Medulla oblongata (tissue), 1 donor: ENCODE results near the gene TPST2.

Source experiments
- DNase-seq: peaks from one replicate; pipeline ENCODE4 v3.0.0-alpha.2; 2015; ENCODE audit errors: extremely low spot score

The TPST2 gene

DNA sequence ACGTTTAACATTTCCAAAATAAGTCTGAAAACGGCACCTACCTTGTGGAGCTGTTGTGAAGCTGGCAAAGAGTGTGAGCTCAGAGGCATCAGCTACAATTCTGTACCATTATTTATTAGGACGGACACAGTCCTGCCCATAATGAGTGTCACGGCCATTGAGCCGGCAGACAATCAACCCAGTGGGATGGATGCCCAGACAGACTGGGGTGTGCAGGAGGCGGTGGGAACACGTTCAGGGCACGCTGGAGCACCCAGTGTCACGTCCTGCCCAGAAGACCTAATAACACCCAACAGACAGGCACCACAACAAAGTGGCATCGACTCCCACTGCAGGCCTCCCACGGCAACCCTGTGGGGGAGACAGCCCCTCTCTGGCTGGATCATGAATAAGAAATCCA lies 34.5 kb downstream of the TPST2 start:
- DNase-seq: no peak

DNA sequence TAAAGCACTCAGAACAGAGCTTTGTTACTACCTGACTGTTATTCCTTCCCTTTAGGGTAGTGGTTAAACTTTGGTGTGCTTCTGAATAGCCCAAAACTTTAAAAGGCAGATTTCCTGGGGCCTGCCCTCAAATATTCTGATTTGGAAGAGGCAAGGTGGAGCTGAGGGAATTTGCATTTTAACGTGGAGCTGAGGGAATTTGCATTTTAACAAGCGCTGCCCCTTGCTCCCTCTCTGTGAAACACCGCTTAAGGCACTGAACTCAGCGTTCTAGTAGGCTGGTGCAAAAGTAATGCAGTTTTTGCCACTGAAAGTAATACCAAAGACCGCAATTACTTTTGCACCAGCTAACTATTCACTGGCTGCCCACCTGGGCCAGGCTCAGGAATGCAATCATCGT lies 35.0 kb downstream of the TPST2 start:
- DNase-seq: no peak

DNA sequence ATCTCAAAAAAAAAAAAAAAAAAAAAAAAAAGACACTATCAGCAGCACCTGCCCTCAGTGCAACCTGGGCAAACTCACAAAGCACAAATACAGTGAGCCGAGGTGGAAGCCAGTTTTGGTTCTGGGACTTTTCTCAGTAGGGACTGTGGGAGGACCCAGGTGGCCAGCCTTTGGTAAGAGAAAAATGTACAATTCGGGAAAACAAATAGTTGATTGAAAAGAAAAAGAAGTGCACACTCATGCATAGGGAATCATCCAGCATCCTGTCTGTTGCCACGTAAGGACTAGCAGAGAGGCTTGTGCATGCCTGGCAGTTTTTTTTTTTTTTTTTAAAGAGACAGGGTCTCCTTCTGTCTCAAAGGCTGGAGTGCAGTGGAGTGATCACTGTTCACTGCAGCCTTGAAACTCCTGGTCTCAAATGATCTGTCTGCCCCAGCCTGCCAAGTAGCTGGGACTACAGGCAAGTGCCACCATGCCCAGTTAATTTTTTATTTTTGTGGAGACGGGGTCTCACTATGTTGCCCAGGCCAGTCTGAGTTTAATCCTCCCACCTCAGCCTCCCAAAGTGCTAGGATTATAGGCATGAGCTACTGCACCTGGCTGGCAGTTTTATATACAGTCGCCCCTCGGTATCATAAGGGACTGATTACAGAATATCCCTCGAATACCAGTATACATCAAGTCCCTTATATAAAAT lies 36.7 kb downstream of the TPST2 start:
- no peak for DNase-seq

GRCh38 chr22:26552466-26552865 lies 37.5 kb downstream of the TPST2 start:
- DNase-seq: no peak

- no peak for DNase-seq
These were observed 38.4 kb downstream of the TPST2 start for GRCh38 chr22:26551568-26551967.

GRCh38 chr22:26550498-26551033 lies 39.4 kb downstream of the TPST2 start:
- DNase-seq: peak; percentile 69

GRCh38 chr22:26549902-26550497 lies 39.9 kb downstream of the TPST2 start:
- DNase-seq: no peak

DNA sequence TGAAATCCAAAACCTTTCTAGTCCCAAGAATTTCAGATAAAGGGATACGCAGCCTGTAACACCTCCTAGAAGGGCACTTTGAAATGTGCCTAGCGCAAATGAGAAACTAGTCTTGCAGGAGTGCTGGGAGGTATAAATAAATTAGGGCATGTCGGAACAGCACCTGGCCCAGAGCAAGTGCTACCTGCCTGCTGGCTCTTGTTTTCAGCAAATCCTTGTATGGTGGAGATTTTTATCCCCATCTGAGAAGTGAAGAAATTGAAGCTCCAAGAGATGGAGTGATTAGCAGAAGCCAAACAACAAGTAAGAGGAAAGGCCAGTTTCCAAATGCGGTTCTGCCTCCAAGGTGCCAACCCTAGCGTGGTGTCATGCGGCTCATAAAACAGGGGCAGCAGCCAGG lies 40.9 kb downstream of the TPST2 start:
- no peak for DNase-seq

DNA sequence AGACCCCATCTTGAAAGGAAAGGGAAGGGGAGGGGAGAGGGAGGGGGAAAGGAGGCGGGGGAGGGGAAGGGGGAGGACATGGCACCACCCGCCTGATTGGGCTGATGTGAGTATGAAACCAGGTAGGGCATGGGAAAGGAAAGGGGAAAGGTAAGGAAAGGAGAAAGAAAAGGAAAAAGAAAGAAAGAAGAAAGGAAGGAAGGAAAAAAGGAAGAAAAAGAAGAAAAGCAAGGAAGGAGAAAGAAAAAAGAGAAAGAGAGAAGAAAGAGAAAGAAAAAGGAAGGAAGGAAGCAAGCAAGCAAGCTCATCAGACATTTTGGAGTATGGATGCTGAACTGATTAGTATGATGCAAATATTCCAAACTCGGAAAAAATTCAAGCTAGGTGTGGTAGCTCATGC lies 41.6 kb downstream of the TPST2 start:
- DNase-seq: no peak

DNA sequence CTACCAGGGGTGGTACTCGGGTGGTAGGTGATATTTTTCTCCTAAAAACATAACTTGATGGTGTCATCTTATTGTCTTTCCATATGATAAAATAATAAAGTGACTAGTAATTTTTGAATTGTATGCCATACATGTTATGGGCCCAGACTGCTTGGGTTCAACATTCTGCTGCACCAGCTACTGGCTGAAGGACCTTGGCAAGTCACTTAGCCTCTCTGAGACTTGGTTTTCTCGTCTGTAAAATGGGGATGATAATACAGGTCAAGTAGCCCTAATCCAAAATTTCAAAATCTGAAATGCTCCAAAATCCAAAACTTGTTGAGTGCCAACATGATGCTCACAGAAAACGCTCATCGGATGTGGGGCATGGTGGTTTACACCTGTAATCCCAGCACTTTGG lies 42.1 kb downstream of the TPST2 start:
- DNase-seq: no peak

DNA sequence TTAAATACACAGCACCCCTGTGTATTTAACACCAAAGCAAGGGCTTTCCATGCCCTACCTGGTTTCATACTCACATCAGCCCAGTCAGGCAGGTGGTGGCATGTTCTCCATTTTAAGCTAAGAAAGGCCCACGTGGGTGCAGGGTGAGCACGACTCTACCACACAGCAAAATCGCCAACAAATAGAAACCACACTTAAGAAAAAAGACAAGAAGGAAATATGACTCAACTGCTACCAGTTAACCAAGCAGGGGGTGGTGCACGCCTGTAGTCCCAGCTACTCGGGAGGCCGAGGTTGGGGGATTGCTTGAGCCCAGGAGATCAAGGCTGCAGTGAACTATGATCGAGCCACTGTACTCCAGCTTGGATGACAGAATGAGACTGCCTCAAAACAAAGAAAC lies 42.5 kb downstream of the TPST2 start:
- no peak for DNase-seq

DNA sequence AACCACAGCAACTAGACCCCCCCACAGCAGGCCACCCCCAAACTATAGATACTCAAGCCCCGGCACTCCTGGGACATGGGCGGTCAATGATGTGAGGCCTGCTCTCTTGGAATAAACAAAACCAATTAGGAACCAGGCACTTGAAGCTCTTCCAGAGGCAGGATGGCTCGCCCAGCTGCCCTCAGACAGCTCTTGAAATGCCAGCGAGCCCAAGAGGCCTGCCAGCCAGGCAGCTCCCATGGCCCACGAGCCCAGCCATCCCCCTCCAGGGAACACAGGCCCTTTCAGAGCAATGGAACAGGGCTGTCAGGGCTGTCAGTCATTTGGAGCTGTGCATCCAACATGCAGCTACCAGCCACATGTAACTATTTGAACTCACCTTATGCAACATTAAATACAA lies 43.6 kb downstream of the TPST2 start:
- DNase-seq: peak; percentile 25

- DNase-seq: no peak
These were observed 44.1 kb downstream of the TPST2 start for GRCh38 chr22:26545827-26546226.

GRCh38 chr22:26545385-26545784 lies 44.5 kb downstream of the TPST2 start:
- no peak for DNase-seq

- no peak for DNase-seq
These were observed 45.4 kb downstream of the TPST2 start for GRCh38 chr22:26544489-26544888.

DNA sequence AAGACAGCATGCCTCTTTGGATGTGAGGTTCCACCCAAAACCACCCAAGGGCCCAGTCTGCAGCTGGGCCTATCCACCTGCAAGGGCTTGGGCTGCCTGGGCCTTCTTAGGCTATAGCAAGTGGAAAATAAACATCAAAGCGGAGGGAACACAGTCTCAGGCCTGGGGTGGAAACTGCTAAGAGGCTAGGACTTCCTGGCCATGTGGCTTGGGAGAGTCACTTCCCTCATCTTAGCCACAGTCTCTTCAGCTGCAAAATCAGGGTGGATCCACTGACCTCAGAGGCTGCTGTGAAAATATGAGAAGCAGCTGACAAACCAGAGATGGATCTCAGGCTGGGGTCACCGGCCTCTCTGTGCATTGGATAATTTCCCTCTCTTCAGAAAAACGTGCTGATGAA lies 47.1 kb downstream of the TPST2 start:
- DNase-seq: peak; percentile 45

DNA sequence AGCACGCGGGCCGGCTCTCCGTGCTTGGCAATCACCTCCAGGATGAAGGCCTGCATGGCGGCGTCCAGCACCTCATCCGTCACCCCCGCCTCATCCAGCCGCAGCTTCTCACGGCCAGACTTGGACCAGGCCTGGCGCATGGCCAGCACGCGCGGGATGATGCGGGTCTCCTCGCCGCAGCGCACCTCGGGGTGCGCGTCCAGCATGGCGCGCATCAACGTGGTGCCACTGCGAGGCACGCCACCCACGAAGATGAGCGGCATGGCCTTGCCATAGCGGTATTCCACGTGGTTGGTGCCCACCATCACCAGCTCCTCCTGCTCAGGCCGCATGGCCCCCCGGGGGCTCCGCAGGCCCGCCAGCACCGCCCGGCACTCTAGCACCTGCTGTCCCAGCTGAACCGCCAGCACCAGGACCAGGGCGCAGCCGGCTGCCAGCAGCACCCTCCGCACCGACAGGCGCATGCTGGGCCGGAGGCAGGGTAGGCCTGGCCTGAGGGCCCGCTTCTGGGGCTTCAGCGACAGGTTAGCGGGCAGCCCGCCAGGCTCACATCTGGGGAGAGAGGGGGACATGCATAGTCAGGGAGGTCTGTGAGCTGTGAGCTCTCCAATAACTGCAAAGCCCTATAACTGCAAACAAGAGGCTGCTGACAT lies 48.6 kb downstream of the TPST2 start:
- DNase-seq: no peak

GRCh38 chr22:26540119-26540518 lies 49.8 kb downstream of the TPST2 start:
- no peak for DNase-seq

DNA sequence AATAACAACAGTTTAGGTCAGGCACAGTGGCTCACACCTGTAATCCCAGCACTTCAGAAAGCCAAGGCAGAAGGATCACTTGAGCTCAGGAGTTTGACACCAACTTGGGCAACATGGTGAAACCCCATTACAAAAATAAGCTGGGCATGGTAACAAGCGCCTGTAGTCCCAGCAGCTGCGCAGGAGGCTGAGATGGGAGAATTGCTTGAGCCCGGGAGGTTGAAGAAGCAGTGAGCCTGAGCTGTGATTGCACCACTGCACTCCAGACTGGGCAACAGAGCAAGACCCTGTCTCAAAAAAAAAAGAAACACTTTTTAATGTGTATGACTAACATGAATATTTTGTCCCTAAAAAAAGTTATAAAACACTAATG lies 53.2 kb downstream of the TPST2 start:
- no peak for DNase-seq

DNA sequence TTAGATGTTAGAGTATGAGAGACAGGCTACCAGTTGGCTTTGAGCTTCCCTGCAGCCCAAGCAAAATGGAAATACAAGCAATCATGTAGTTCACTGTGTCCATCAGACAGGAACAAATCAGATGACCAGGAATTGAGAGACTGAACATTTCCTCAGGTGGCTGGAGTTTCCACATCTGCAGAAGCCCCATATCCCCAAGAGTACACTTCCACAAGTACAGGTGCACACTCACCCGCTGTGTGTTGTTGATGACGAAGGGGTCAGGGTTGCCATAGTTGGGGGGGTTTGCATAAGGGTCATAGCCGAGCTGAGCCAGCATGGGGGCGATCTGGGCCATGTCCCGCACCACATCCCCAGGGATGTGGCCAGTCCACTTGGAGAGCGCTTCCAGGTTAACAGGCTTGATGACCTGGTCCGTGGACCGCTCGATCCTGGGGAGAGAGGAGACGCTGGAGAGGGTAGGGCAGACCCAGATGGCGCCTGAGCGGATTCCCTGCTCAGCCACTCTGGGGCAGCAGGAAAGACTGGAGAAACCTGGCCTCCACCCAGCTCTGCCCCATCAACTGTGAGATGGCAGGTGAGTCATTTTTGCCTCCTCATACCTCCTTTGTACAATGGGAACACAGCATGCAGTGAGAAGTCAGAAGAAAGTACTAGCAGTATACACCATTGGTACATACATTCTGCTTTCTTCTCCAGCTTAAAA lies 53.7 kb downstream of the TPST2 start:
- DNase-seq: no peak

DNA sequence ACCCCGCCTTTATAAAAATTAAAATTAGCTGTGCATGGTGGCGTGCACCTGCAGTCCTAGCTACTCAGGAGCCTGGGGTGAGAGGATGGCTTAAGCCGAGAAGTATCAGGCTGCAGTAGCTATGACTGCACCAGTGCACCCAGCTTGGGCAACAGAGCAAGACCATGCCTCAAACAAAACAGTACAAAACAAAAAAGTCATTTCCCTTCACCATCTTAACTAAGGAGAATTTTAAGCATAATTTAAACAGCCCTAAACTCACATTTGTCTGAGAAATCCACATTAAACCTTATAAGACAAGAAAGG lies 54.4 kb downstream of the TPST2 start:
- DNase-seq: no peak

GRCh38 chr22:26534874-26535602 lies 54.9 kb downstream of the TPST2 start:
- DNase-seq: no peak
